GM12878 (cell line): ENCODE measurements around the gene RET. TPM values are rescaled to one million over a fixed set of nuclear protein-coding genes. Genes with fewer than 3 reads are reported as not detected.

Experiments used
- ATAC-seq: fragments of 200-7000 bp; cut with Tn5 transposase; 3 replicates; pipeline ENCODE4 v1.9.1; 2020; ENCODE audit warnings: mild to moderate bottlenecking, moderate library complexity
- BruUV-seq: library from RNA; stranded (reverse); fragments of 400-500 nt; replicated peaks from 2 replicates; lab custom pipeline; 2021; lab: Mats Ljungman, UMichigan
- CTCF ChIA-PET: fragments of 300-600 bp; sonication (Branson Sonifier 250); formaldehyde crosslinking; extraction: SDS; loops from one replicate; lab custom pipeline; 2021; ENCODE audit warnings: inconsistent platforms; lab: Yijun Ruan, JAX
- POLR2A ChIA-PET: fragments of 350-600 bp; formaldehyde crosslinking; extraction: SDS; loops from one replicate; lab custom pipeline; 2021; ENCODE audit warnings: inconsistent platforms; lab: Charles Lee
- RAD21 ChIA-PET: fragments of 300-600 bp; sonication (Branson Sonifier 250); formaldehyde crosslinking; loops from one replicate; lab custom pipeline; 2023; ENCODE audit warnings: antibody characterized with exemption; ENCODE audit not compliant: unreplicated experiment; lab: Charles Lee
- SMC1A ChIA-PET: fragments of 300-600 bp; sonication (Branson Sonifier 250); formaldehyde crosslinking; loops from one replicate; lab custom pipeline; 2023; ENCODE audit not compliant: unreplicated experiment, uncharacterized antibody; lab: Charles Lee
- DNase-seq: peaks from one replicate; pipeline ENCODE4 v3.0.0-alpha.2; 2011; ENCODE audit warnings: low read depth, low spot score
- FAIRE-seq: peaks from 3 replicates; lab custom pipeline; 2011; peaks lifted over from hg19 to GRCh38; lab: Jason Lieb, UNC
- H2AFZ ChIP-seq: 2 replicates; pipeline ENCODE4 v1.6.0; 2011; ENCODE audit warnings: low read depth, low read length, control low read depth; ENCODE audit not compliant: control insufficient read depth
- H3K27ac ChIP-seq: 2 replicates; pipeline ENCODE4 v1.5.1; 2011; ENCODE audit warnings: control low read depth; ENCODE audit not compliant: control insufficient read depth, insufficient read depth
- H3K27me3 ChIP-seq, 2 experiments: replicated peaks in 1 of 2; 2 replicates each; pipeline versions ENCODE4 v1.6.0 to v1.6.1; 2011; ENCODE audit warnings: low read length in 1 of 2; ENCODE audit not compliant: control insufficient read depth in 2 of 2, insufficient read depth in 2 of 2
- H3K36me3 ChIP-seq, 2 experiments: 2 replicates each; pipeline ENCODE4 v1.5.1; 2011; ENCODE audit warnings: low read length in 1 of 2; ENCODE audit not compliant: control insufficient read depth in 2 of 2, insufficient read depth in 2 of 2
- H3K4me1 ChIP-seq: 2 replicates; pipeline ENCODE4 v1.6.1; 2011; ENCODE audit warnings: mild to moderate bottlenecking, low read length, moderate library complexity, mixed read lengths; ENCODE audit not compliant: control insufficient read depth, insufficient read depth
- H3K4me2 ChIP-seq: 2 replicates; pipeline ENCODE4 v1.6.0; 2011; ENCODE audit warnings: control low read depth; ENCODE audit not compliant: control insufficient read depth, insufficient read depth
- H3K4me3 ChIP-seq: fragments of 200-600 bp; sonication (generic); 2 replicates; pipeline ENCODE4 v1.5.1; 2016
- H3K79me2 ChIP-seq: 2 replicates; pipeline ENCODE4 v1.6.0; 2011; ENCODE audit warnings: low read length; ENCODE audit not compliant: control insufficient read depth, insufficient read depth
- H3K9ac ChIP-seq: 2 replicates; pipeline ENCODE4 v1.8.0; 2011; ENCODE audit warnings: low read length, control low read depth, mixed read lengths; ENCODE audit not compliant: control insufficient read depth, insufficient read depth
- H3K9me3 ChIP-seq: replicated peaks from 3 replicates; pipeline ENCODE4 v1.5.1; 2011; ENCODE audit warnings: mild to moderate bottlenecking, low read length; ENCODE audit not compliant: control insufficient read depth, insufficient read depth
- H4K20me1 ChIP-seq: 2 replicates; pipeline ENCODE4 v1.6.0; 2011; ENCODE audit not compliant: control insufficient read depth, insufficient read depth
- REST ChIP-seq: IDR thresholded peaks from 2 replicates; pipeline ENCODE4 v1.6.1; 2012; ENCODE audit warnings: mild to moderate bottlenecking, low read depth, low read length
- SMAD1 ChIP-seq: fragments of 450-650 bp; IDR thresholded peaks from 2 replicates; pipeline ENCODE4 v1.6.1; 2018; ENCODE audit warnings: mild to moderate bottlenecking, low read depth; ENCODE audit not compliant: partially characterized antibody
- WGBS: methylation state at CpG from one replicate; pipeline ENCODE4 v1.1.6; 2016; ENCODE audit warnings: low lambda C conversion rate; ENCODE audit not compliant: insufficient replicate concordance, insufficient coverage; ENCODE audit errors: missing lambda C conversion rate; 5-methylcytosine and 5-hydroxymethylcytosine counted together
- in situ Hi-C: fragments of 300-500 bp; cut with MboI; formaldehyde crosslinking; loops from 9 replicates; pipeline ENCODE4 v1.14.3; 2018; ENCODE audit warnings: mixed read lengths
- intact Hi-C: fragments of 100-400 bp; cut with micrococcal nuclease; formaldehyde crosslinking; loops from one replicate; pipeline ENCODE4 v1.14.2; 2022; ENCODE audit not compliant: unreplicated experiment
- polyA plus RNA-seq, 11 experiments: library from polyadenylated mRNA; depleted of rRNA in 4 of 11; unstranded in 6 of 11; stranded (reverse) in 5 of 11; fragments of >200 nt; fragmentation: Nextera tagmentation in 4 of 11; fragmentation: Illumina TruSeq in 1 of 11; extraction: Ambion mirVana in 4 of 11; extraction: Trizol in 1 of 11; gene quantifications; 1 replicate in 1 of 11; 2 replicates in 10 of 11; pipeline versions ENCODE4 v1.2.1 to v1.2.3, GENCODE V29; 2011 to 2016; ENCODE audit warnings: inconsistent platforms in 2 of 11, missing spikeins in 2 of 11, low read depth in 1 of 11
- total RNA-seq, 4 experiments: library from RNA; depleted of rRNA in 3 of 4; stranded (reverse); fragments of >200 nt in 3 of 4; fragmentation: Illumina TruSeq in 1 of 4; extraction: Trizol in 1 of 4; gene quantifications; 2 replicates each; pipeline versions ENCODE4 v1.2.1 to v1.2.3, GENCODE V29; 2013 to 2021

The RET gene
- total and polyA plus RNA-seq, 10 of the 15 experiments (the other 5 are each of a cell fraction or from before 2014, with no cell fraction given) = not detected

GRCh38 chr10:43037942-43038782 is 38.7 kb upstream of the RET start:
- SMC1A ChIA-PET = no interaction called here
- Histone ChIP-seq H2AFZ (no peak overlapping the region), H4K20me1 (no peaks in the 10 kb centered on the region), H3K79me2 (no peaks in the 10 kb centered on the region), H3K4me2 (no peak overlapping the region), H3K9me3 (no peaks in the 10 kb centered on the region), H3K4me1 (no peaks in the 10 kb centered on the region), H3K4me3 (no peak overlapping the region), H3K27ac (no peak overlapping the region), H3K36me3 (no peaks in the 10 kb centered on the region), H3K27me3 (no peaks in the 10 kb centered on the region), H3K9ac (no peak overlapping the region)
- DNase-seq (no peak), FAIRE-seq (no peak), ATAC-seq (no peak)
- POLR2A ChIA-PET = no interaction called here
- no peak for TF ChIP-seq REST
- no peak for TF ChIP-seq SMAD1
- 28% methylated on average over 14 of the region's 14 CpGs for WGBS
- in situ Hi-C loops (no loop called here), intact Hi-C loops (no loop called here)
- CTCF ChIA-PET = no interaction called here
- RAD21 ChIA-PET = interaction anchor here (1.1 kb wide), 1 partner anchor 25 kb away, joined by 3 read pairs; no protein-coding TSS in a partner anchor
- BruUV-seq = no TSS peak
